ELR (cell line): ENCODE measurements around the gene AGBL1.

Source experiments
- DNase-seq: peaks from one replicate; pipeline ENCODE4 v3.0.0-alpha.2; 2015; ENCODE audit warnings: low read depth

AGBL1 gene

DNA sequence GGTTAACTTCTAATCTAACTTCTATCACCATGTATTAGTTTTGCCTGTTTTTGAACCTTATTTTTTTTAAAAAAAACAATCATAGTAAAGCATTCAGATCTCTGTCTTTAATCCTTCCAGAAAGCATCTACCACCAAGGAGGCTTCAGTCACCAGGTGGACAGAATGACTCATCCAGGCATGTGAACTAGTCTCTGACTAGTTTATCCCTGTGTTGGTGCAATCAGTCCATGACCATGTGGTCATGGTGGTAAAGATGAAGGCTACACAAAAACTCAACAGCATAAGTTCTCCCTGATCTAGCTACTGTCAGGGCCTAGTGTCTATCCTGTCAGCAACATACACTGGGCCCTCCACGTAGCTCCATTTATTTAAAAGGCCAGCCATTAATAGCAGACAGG is 750.6 kb downstream of the AGBL1 start:
- DNase-seq: no peak

DNA sequence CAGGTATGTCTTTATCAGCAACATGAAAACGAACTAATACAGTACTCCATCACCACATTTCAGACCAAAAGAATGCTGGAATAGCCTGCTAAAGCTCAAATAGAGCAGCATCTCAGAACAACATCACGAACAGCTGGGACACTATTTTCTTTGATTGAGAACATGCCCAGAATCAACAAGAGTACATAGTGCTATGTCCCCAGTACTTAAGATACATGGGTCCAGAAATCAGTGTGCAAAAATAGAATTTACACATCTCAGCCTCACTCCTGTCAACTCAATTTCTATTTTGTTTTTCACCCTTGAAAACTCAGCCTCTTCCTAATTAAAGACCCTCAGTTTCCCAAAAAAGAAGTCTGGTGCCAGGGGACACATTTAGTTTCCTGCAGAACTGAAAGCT is 753.9 kb downstream of the AGBL1 start:
- no peak for DNase-seq

DNA sequence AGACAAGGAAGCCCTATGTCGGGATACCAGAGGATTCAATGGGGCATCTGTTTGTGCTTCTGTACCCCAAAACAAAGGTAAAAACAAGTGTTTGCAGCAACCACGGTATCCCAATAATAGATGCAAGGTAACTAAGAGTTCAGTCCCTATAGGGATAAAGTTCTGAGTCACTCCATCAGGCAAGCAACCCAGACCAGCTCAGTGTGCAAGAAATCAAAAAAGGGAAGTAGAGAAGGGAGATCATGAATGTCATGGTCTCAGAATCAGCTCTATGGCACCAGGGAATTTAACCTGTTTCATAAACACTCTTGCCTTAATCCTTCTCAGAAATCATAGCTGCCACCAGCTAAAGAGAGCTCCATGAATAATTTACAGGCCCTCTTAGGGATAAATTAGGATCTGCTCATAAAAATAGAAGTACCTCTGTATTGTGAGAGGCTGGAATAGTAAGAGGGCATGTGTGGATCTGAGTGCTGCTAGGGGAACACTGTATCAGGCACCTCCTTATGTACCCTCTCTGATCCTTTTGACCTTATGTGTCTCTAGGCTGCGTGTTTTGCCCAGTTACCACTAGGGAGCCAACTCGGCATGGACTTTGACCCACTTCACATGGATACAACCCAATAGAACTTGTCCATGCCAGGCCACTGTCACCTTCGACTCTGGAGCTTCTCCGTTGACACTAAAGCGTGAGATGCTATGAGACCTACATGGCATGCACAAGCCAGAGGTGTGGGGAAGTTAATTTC is 754.6 kb downstream of the AGBL1 start:
- DNase-seq: no peak

GRCh38 chr15:86837294-86838061 is 757.8 kb downstream of the AGBL1 start:
- DNase-seq: no peak

GRCh38 chr15:86839502-86839901 is 759.8 kb downstream of the AGBL1 start:
- no peak for DNase-seq

- DNase-seq: no peak
Observed at GRCh38 chr15:86840996-86841395, 761.3 kb downstream of the AGBL1 start.

DNA sequence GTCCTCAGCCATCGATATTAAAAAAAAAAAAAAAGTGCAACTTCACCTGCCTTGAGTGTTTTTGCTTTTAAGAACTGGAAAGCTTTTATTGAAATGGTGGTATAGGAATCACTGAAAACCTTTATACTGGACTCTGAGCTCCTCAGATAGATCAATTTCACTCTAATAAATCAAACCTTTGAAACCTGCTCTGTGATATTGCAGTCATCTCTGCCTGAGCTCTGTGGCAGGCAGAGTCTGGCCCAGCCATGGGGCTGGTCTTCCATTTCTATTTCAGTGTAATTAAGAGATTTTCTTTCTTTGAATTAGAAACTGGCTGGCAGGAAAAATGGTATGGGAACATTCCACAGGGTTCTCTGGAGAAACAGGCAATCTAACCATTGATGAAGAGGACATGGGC is 762.5 kb downstream of the AGBL1 start:
- DNase-seq: no peak

DNA sequence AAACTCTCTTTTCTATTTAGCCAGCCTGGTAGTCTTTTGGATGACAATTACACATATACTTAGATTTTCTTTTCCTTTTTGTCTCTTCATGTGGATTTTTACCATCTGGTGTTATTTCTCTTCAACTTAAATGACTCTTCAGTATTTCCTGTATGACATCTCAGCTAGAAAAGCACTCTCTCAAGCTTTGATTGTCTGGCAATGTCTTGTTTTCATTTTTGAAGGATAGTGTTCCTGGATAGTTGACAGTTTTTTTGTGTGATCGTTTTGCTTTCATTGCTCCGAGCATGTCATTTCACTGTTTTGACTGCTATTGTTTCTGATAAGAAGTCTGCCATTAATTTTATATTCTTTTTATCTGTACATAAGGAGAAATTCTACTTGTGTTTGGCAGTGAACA is 766.4 kb downstream of the AGBL1 start:
- DNase-seq: no peak

GRCh38 chr15:86849136-86849535 is 769.5 kb downstream of the AGBL1 start:
- DNase-seq: no peak

GRCh38 chr15:86849558-86850285 is 770.1 kb downstream of the AGBL1 start:
- no peak for DNase-seq

- no peak for DNase-seq
Observed at GRCh38 chr15:86850939-86851338, 771.3 kb downstream of the AGBL1 start.

- no peak for DNase-seq
Observed at GRCh38 chr15:86852741-86853140, 773.1 kb downstream of the AGBL1 start.

GRCh38 chr15:86854176-86854575 is 774.5 kb downstream of the AGBL1 start:
- no peak for DNase-seq

- DNase-seq: no peak
Observed at GRCh38 chr15:86855307-86856291, 775.9 kb downstream of the AGBL1 start.

- DNase-seq: no peak
Observed at GRCh38 chr15:86857701-86858100, 778.0 kb downstream of the AGBL1 start.

DNA sequence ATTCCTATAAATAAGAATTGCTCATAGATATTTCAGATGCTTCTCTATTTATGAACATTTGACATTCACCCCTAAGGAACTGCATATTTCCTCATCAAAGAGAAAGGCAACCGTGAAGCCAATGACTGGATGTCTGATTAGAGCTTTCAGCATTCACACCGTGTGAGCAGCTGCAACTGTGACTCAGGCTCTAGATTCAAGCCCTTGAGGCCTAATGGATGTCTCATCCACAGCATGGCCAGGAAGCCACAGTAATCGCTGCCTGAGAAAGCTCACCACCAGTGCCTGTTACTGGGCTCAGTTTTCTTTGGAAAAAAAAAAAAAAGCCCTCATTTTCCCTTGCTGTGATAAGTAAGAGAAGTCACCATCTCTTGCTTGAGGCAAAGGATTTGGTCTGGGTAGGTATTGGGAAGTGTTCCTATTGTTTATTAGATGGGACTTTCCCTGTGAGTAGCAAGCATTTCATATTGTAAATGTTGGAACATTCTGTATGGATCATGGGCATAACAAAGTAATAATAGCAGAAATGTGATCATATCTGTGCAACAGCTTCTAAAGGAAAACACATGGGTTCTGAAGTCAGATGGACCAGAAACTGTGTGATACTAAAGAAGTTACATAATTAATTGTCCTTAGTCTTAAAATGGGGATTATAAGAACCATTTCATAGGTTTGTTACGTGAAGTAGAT is 783.7 kb downstream of the AGBL1 start:
- peak; percentile 62 for DNase-seq

DNA sequence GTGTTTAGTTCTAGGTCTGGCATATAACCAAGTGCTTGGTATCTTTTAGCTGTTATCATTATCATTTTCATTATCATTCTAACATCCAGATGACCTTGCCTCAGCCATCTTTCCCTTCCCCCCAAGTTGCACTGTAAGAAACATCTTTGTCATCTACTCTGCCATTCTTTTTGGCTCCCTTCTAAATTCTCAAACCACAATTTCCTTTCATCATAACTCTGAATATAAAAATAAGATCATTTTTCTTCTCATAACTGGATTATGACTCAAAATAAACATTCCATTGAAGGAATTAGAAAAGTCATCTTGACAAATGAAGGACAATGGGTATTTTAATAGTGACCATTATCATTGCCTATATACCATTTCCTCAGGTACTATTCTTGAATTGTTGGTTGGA is 786.2 kb downstream of the AGBL1 start:
- peak; percentile 0 for DNase-seq

DNA sequence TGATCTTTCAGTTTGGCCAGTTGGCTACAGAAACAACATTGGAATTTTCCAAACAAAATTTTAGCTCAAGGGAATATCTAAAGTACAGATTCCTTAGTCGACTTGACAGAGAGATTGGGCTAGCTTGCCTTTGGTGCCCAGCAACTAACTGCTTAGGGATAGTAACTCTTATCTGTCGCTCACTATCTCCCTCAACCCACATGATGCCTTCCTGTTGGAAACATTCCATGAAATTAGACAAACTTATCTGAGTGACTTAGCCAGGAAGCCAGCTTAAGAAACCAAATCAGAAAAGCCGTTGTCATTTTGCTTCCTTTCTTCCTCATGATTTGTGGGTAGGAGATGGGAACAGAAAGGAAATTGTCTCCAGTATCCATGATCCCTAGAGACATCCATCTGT is 791.2 kb downstream of the AGBL1 start:
- DNase-seq: no peak

GRCh38 chr15:86871964-86872363 is 792.3 kb downstream of the AGBL1 start:
- DNase-seq: no peak

- DNase-seq: no peak
Observed at GRCh38 chr15:86872782-86873181, 793.1 kb downstream of the AGBL1 start.

DNA sequence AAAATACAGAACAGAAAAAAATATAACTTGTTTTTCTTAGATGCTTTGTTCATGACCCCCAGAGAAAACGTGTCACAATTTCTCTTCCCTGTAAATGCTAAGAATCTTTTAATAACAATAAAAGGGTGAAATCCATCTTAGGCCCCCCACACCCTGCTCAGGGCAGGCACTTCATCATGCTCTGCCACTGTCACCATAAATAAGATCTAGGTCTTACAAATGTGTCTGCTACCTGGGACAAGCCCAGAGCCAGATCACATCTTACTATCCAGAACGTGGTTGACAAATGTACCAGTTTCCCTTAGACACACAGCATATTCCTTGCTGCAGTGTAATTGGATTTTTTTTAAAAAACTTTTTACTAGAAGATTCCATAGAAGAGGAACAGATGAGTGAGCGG is 795.4 kb downstream of the AGBL1 start:
- DNase-seq: no peak
